T-cell (primary cell): ENCODE results near the gene CAPNS1. TPM values are rescaled to one million over a fixed set of nuclear protein-coding genes. Genes with fewer than 3 reads are reported as not detected.
"Not testable (repeated sequence)": the region's sequence is repeated elsewhere in the genome, so short reads cannot be mapped to it uniquely, and the experiment has no call there.

ENCODE experiments used
- ATAC-seq, 4 experiments: fragments of 200-7000 bp in 3 of 4; fragments of 150-1000 bp in 1 of 4; cut with Tn5 transposase; replicated peaks in 1 of 4; 1 replicate in 3 of 4; 2 replicates in 1 of 4; pipeline ENCODE4 v1.10.0; 2021; ENCODE audit warnings: moderate library complexity in 3 of 4, mild to moderate bottlenecking in 2 of 4, moderate number of reproducible peaks in 1 of 4
- CTCF ChIA-PET, 2 donors: fragments of 300-600 bp; sonication (Branson Sonifier 250); formaldehyde crosslinking; loops; one replicate each; lab custom pipeline; 2022; ENCODE audit warnings: antibody characterized with exemption in 2 of 2; lab: Charles Lee
- POLR2A ChIA-PET, 2 donors: fragments of 300-600 bp; sonication (Branson Sonifier 250); formaldehyde crosslinking; loops; one replicate each; lab custom pipeline; 2022; ENCODE audit warnings: antibody characterized with exemption in 2 of 2; lab: Charles Lee
- DNase-seq, 35 experiments: peaks; one replicate each; pipeline versions ENCODE4 v3.0.0 to v3.0.0-alpha.2; 2013 to 2023
- H3K27ac ChIP-seq: one replicate; pipeline ENCODE4 v1.5.1; 2013; ENCODE audit warnings: low read length
- H3K27me3 ChIP-seq, 2 experiments: replicated peaks in 1 of 2; 1 replicate in 1 of 2; 2 replicates in 1 of 2; pipeline versions ENCODE4 v1.6.1 to v1.7.0; 2013; ENCODE audit warnings: low read length in 1 of 2, mixed read lengths in 1 of 2; ENCODE audit not compliant: control insufficient read depth in 2 of 2, insufficient read depth in 2 of 2; ENCODE audit errors: extremely low read depth in 1 of 2
- H3K36me3 ChIP-seq, 2 donors: 1 replicate in 1 of 2; 2 replicates in 1 of 2; pipeline versions ENCODE4 v1.6.1 to v1.7.0; 2013; ENCODE audit warnings: low read length in 1 of 2; ENCODE audit not compliant: control insufficient read depth in 2 of 2, insufficient read depth in 1 of 2; ENCODE audit errors: extremely low read depth in 1 of 2
- H3K4me1 ChIP-seq, 2 experiments: 1 replicate in 1 of 2; 2 replicates in 1 of 2; pipeline versions ENCODE4 v1.6.1 to v1.7.0; 2013; ENCODE audit warnings: low read length in 2 of 2, mixed read lengths in 1 of 2; ENCODE audit not compliant: insufficient read depth in 2 of 2, control insufficient read depth in 1 of 2; ENCODE audit errors: extremely low read depth in 1 of 2
- H3K4me3 ChIP-seq, 2 donors: 1 replicate in 1 of 2; 2 replicates in 1 of 2; pipeline versions ENCODE4 v1.5.1 to v1.7.0; 2013; ENCODE audit warnings: mild to moderate bottlenecking in 2 of 2, low read length in 1 of 2, moderate library complexity in 1 of 2; ENCODE audit not compliant: control insufficient read depth in 1 of 2; ENCODE audit errors: extremely low read depth in 1 of 2
- H3K9me3 ChIP-seq: 2 replicates; pipeline ENCODE4 v1.7.0; 2013
- H3K27ac Mint-ChIP-seq, 2 donors: one replicate each; pipeline ENCODE4 v1.8.0; 2020 to 2021; ENCODE audit warnings: mild to moderate bottlenecking in 2 of 2, mixed read lengths in 2 of 2
- H3K27me3 Mint-ChIP-seq, 2 donors: one replicate each; pipeline ENCODE4 v1.8.0; 2021 to 2022; ENCODE audit warnings: mixed read lengths in 2 of 2
- H3K36me3 Mint-ChIP-seq: one replicate; pipeline ENCODE4 v1.8.0; 2021; ENCODE audit warnings: mixed read lengths
- H3K4me1 Mint-ChIP-seq, 3 donors: one replicate each; pipeline ENCODE4 v1.8.0; 2020 to 2022; ENCODE audit warnings: mixed read lengths in 3 of 3, mild to moderate bottlenecking in 1 of 3
- H3K4me3 Mint-ChIP-seq, 3 donors: one replicate each; pipeline ENCODE4 v1.8.0; 2020 to 2022; ENCODE audit warnings: mild to moderate bottlenecking in 3 of 3, mixed read lengths in 3 of 3, moderate library complexity in 3 of 3
- H3K9me3 Mint-ChIP-seq, 3 donors: one replicate each; pipeline ENCODE4 v1.8.0; 2020 to 2022; ENCODE audit warnings: mixed read lengths in 3 of 3
- WGBS: methylation state at CpG from one replicate; pipeline ENCODE4 v1.1.5; 2013; ENCODE audit warnings: missing lambda C conversion rate; ENCODE audit not compliant: insufficient coverage; 5-methylcytosine and 5-hydroxymethylcytosine counted together
- total RNA-seq, 35 experiments: library from RNA in 6 of 35; stranded (reverse) in 6 of 35; fragments of 120-200 nt in 1 of 35; gene quantifications; one replicate each; pipeline versions ENCODE4 v1.2.1 to v1.2.4 and lab custom pipeline; 2013 to 2026

CAPNS1 gene
- total RNA-seq, 5 donors from 2014 or later (not counting 1 experiment from before 2014, with no cell fraction given) = 214 to 339 (median 308) TPM

GRCh38 chr19:36173846-36174245 lies 34.0 kb downstream of the CAPNS1 start:
- H3K27me3 Mint-ChIP-seq, H3K27me3 ChIP-seq, H3K9me3 ChIP-seq, H3K4me1 ChIP-seq, H3K9me3 Mint-ChIP-seq, H3K27ac Mint-ChIP-seq, H3K4me3 ChIP-seq, H3K36me3 Mint-ChIP-seq, H3K27ac ChIP-seq, H3K4me3 Mint-ChIP-seq, H3K36me3 ChIP-seq, POLR2A ChIA-PET, ATAC-seq, DNase-seq, H3K4me1 Mint-ChIP-seq: not testable (repeated sequence)
- WGBS = 83% methylated on average over 1 of the region's 8 CpGs
- CTCF ChIA-PET = interaction anchor here (0.6 kb wide), 4 partner anchors 9 to 1157 kb away, joined by 3 to 5 read pairs (median 3); no protein-coding TSS in a partner anchor

GRCh38 chr19:36179077-36179476 lies 39.2 kb downstream of the CAPNS1 start:
- H3K9me3 ChIP-seq, H3K4me1 ChIP-seq, H3K27me3 ChIP-seq, H3K27ac Mint-ChIP-seq, H3K27ac ChIP-seq, H3K4me1 Mint-ChIP-seq, H3K4me3 Mint-ChIP-seq, POLR2A ChIA-PET, DNase-seq, CTCF ChIA-PET, H3K9me3 Mint-ChIP-seq, H3K27me3 Mint-ChIP-seq, H3K4me3 ChIP-seq, ATAC-seq: not testable (repeated sequence)
- peaks cover 12% of the 10 kb centered on the region for H3K36me3 Mint-ChIP-seq
- peaks cover 5 to 13% of the 10 kb centered on the region in 2 donors for H3K36me3 ChIP-seq
- no CpG with 5 or more reads among the region's 2 CpGs for WGBS

- ATAC-seq (no peak), DNase-seq (no peak)
- CTCF ChIA-PET = interaction anchor here (0.5 to 0.6 kb wide), 2 partner anchors 9 kb away, joined by 3 to 4 read pairs; no protein-coding TSS in a partner anchor
- 90% methylated on average over 4 of the region's 17 CpGs for WGBS
- no peaks in the 10 kb centered on the region for H3K9me3 Mint-ChIP-seq
- Histone ChIP-seq H3K27ac (no peak overlapping the region), H3K27me3 (no peaks in the 10 kb centered on the region), H3K4me1 (no peaks in the 10 kb centered on the region), H3K9me3 (no peaks in the 10 kb centered on the region), H3K4me3 (no peak overlapping the region), H3K36me3 (peaks cover 9 to 13% of the 10 kb centered on the region in 2 donors)
- POLR2A ChIA-PET = no interaction called here
- no peaks in the 10 kb centered on the region for H3K27me3 Mint-ChIP-seq
- H3K4me1 Mint-ChIP-seq = no peaks in the 10 kb centered on the region
- H3K27ac Mint-ChIP-seq = no peak overlapping the region
- H3K36me3 Mint-ChIP-seq = peaks cover 15% of the 10 kb centered on the region
- H3K4me3 Mint-ChIP-seq = no peak overlapping the region
Observed at GRCh38 chr19:36182612-36183244, 42.9 kb downstream of the CAPNS1 start.

- Histone ChIP-seq H3K9me3 (no peaks in the 10 kb centered on the region), H3K36me3 (peaks cover 9 to 13% of the 10 kb centered on the region in 2 donors), H3K4me3 (no peak overlapping the region), H3K27ac (no peak overlapping the region), H3K27me3 (no peaks in the 10 kb centered on the region), H3K4me1 (no peaks in the 10 kb centered on the region)
- Mint-ChIP-seq H3K9me3 (no peaks in the 10 kb centered on the region), H3K4me3 (no peak overlapping the region), H3K27me3 (no peaks in the 10 kb centered on the region), H3K4me1 (no peaks in the 10 kb centered on the region), H3K36me3 (peaks cover 15% of the 10 kb centered on the region), H3K27ac (no peak overlapping the region)
- CTCF ChIA-PET = no interaction called here
- POLR2A ChIA-PET = no interaction called here
- 95% methylated on average over 5 of the region's 10 CpGs for WGBS
- ATAC-seq (no peak), DNase-seq (no peak)
Observed at GRCh38 chr19:36183245-36183628, 43.4 kb downstream of the CAPNS1 start.

GRCh38 chr19:36186722-36187121 lies 46.9 kb downstream of the CAPNS1 start:
- POLR2A ChIA-PET, H3K27me3 ChIP-seq, H3K4me1 ChIP-seq, H3K27ac ChIP-seq, H3K9me3 ChIP-seq, H3K4me1 Mint-ChIP-seq, DNase-seq, H3K9me3 Mint-ChIP-seq, H3K4me3 ChIP-seq, H3K4me3 Mint-ChIP-seq, H3K27me3 Mint-ChIP-seq, ATAC-seq, H3K27ac Mint-ChIP-seq, CTCF ChIA-PET: not testable (repeated sequence)
- WGBS = 80% methylated on average over 1 of the region's 5 CpGs
- peaks cover 24% of the 10 kb centered on the region for H3K36me3 Mint-ChIP-seq
- peaks cover 9 to 13% of the 10 kb centered on the region in 2 donors for H3K36me3 ChIP-seq

GRCh38 chr19:36196249-36196648 lies 56.4 kb downstream of the CAPNS1 start:
- H3K4me3 ChIP-seq = no peak overlapping the region
- no peaks in the 10 kb centered on the region for H3K27me3 ChIP-seq
- CTCF ChIA-PET = interaction anchor here in 1 of 2 donors (0.5 kb wide), 1 partner anchor 488 kb away, joined by 3 read pairs; no protein-coding TSS in a partner anchor
- DNase-seq (no peak), ATAC-seq (no peak)
- H3K36me3 Mint-ChIP-seq = peaks cover 38% of the 10 kb centered on the region
- no peak overlapping the region for H3K4me3 Mint-ChIP-seq
- 90% methylated on average over 2 of the region's 2 CpGs for WGBS
- H3K27me3 Mint-ChIP-seq = no peaks in the 10 kb centered on the region
- H3K27ac Mint-ChIP-seq = no peak overlapping the region
- H3K27ac ChIP-seq = no peak overlapping the region
- no peaks in the 10 kb centered on the region for H3K4me1 Mint-ChIP-seq
- POLR2A ChIA-PET = no interaction called here
- no peaks in the 10 kb centered on the region for H3K9me3 Mint-ChIP-seq
- no peaks in the 10 kb centered on the region for H3K9me3 ChIP-seq
- no peaks in the 10 kb centered on the region for H3K4me1 ChIP-seq
- peaks cover 6 to 9% of the 10 kb centered on the region in 2 donors for H3K36me3 ChIP-seq
